ENCODE data around the gene MYCBP.
A peak's percentile ranks its signal among the peaks of the same experiment; 100 is the strongest.
"Not testable (repeated sequence)": the region's sequence is repeated elsewhere in the genome, so short reads cannot be mapped to it uniquely, and the experiment has no call there.

MYCBP gene

GRCh38 chr1:38865112-38865715 is 7.9 kb downstream of the MYCBP start:
- no peak for DNase-seq

- no peak for DNase-seq
These were observed 12.7 kb downstream of the MYCBP start for GRCh38 chr1:38860454-38860795.

DNA sequence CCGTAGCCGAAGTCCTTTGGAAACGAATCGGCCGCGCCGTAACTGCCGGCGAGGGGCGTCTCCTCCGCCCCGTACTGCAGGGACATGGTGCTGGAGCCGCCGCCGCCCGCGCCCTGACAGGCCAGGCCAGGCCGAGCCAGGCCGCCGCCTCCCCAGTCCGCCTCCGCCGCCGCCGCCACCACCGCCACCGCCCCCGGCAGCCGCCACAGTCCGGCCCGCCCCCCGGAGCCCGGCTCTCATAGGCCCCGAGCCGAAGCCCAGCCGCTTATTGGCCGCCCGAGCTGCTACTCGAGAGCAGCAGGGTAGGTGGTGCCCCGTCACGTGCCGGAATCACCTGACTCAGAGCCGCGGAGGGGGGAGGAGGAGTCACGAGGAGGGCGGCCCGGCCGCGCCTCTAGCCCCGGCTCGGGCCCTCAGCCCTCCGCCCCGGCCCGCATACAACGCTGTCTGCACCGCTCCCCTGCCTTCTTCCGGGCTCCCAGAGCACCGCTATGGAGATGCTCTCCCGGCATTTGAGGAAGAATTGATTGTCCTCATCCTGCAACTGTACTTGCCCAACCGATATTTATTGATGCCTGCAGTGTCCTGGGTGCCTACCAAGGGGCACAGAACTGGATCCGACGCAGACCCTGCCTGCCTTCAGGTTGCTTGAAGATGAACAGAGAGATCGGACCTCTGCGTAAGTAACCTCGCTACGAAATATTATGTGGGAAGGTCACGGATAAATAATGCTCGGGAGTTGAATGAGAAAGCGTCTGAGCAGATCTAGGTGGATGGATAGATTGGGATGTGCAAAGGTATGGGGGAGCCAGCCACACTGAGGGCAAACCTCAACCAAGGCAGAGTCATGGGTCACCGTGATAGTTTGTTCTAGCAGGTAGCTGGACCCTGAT is 13.3 kb downstream of the MYCBP start, which contains the start of gene RRAGC:
Gene RRAGC (minus strand): TSS at position 212 of the 893 bp plus-strand sequence. CDS start 126 bp downstream, at position 86.
- peak; percentile 99 for DNase-seq

GRCh38 chr1:38858833-38859560 is 14.2 kb downstream of the MYCBP start:
- peak; percentile 71 for DNase-seq

- peak; percentile 14 for DNase-seq
These were observed 20.4 kb downstream of the MYCBP start for GRCh38 chr1:38852780-38853179.

GRCh38 chr1:38848071-38848470 is 25.1 kb downstream of the MYCBP start:
- DNase-seq = no peak

DNA sequence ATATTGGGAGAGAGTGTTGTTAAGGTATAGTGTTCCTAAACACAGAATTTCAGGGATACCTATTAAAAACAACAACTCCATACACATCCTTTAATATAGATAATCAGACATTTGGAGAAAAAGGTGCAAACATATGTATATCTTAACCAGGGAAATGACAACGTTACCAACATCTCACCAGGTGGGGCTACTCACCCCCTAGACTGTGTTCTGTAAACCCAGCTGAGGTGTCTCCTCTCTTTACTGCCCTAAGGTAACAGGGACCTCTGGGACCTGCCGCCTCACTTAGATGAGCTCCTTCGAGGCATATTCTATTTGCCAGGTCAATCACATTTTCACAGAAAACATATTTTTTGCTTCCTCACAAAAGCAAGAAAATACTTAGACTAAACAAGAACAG is 26.9 kb downstream of the MYCBP start:
- DNase-seq = no peak

- DNase-seq = not testable (repeated sequence)
These were observed 28.1 kb downstream of the MYCBP start for GRCh38 chr1:38845088-38845487.

DNA sequence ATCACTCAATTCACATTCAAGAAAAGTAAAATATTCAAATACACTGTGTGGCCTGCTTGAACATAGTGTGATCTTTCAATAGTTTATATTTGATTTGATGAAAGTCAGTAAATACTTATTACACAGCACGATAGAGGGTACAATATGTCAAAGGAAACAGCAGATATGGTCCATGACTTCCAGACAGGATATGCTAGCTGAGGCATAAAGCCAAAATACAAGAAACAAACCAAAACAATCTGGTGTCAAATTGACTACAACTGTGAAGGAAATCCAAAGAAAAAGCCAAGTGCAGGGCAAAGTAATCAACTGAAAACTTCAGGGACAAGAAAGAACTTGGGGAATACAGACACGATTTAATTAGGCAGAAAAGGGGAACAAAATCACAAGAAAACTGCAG is 32.9 kb downstream of the MYCBP start:
- no peak for DNase-seq

DNA sequence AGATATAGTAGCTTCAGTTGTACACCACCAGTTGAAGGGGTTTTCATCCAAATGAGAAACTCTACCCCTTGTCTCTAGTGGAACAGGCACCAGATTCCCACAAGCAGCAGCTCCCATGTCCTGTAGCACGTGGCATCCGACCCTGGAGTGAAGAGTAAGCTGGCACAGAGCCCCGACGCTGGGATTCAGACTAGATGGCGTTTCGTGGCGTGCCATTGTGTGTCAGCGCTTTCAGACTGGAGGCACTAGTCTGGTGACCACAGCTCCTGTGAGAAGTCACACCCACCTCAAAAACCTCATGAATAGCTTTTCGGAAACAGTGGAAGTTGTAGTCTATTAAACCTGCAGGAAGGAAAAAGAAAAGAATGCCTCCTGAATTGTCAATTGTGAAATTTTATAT is 33.8 kb downstream of the MYCBP start:
- DNase-seq = no peak

GRCh38 chr1:38836316-38836715 is 36.8 kb downstream of the MYCBP start:
- not testable (repeated sequence) for DNase-seq

DNA sequence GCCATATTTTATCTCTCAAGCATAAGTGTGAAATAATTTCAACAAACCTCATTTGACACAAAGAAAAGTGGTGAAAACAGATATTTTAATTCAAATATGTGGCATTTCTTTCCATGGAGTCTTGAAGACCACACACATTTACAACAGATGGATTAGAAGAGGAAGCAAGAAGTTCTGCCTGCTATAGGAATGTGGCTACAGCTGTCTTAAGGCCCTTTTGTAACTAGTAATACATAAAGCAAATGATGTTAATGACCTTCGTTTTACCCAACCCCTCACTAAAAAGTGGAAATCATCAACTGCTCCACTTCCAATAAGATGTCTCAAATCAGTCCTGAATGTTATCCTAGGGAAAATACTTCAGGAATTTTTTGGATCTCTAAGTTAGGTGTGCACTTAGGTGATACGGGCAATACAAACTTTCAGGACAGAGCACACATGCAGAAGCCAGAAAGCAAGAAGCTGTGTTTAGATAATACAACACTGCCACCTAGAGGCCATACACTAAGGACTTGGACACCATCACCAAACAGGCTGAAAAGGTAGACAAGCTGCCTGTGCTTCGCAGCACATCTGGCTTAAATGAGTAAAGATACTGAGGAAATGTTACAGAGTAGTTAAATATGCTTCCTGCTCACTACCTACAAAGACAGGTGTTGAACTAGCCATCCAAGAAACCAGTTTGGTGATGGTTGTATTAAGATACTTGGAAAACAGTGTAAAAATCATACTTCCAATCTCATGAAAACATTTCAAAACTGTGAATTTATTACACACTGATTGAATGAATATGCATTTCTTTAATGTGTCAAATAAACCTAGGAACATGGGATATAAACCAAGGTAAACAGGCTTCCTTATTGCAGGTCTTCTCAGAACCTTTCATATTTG is 38.0 kb downstream of the MYCBP start:
- DNase-seq = peak; percentile 41

DNA sequence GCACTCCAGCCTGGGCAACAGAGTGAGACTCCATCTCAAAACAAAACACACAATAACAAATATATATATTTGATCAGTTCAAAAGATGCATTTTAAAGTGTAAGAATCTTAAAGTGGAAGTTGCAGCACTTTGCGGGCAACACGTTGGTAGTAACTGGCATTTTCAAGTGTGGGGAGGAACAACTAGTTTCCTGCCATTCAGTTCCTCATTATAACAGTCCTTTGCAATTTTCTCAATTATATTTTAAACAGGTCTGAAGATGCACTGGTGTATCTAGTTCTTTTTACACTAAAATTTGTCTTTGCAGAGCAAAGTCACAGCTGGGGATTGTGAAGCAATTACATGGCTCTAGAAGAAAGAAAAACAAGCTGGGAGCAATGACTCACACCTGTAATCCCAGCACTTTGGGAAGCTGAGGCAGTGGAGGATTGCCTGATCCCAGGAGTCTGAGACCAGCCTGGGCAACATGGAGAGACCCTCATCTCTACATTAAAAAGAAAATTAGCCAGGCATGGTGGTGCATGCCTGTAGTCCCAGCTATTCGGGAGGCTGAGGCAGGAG is 38.8 kb downstream of the MYCBP start:
- no peak for DNase-seq

- no peak for DNase-seq
These were observed 40.0 kb downstream of the MYCBP start for GRCh38 chr1:38833146-38833545.

- DNase-seq = no peak
These were observed 40.8 kb downstream of the MYCBP start for GRCh38 chr1:38832370-38832734.

GRCh38 chr1:38831731-38832369 is 41.3 kb downstream of the MYCBP start:
- no peak for DNase-seq

DNA sequence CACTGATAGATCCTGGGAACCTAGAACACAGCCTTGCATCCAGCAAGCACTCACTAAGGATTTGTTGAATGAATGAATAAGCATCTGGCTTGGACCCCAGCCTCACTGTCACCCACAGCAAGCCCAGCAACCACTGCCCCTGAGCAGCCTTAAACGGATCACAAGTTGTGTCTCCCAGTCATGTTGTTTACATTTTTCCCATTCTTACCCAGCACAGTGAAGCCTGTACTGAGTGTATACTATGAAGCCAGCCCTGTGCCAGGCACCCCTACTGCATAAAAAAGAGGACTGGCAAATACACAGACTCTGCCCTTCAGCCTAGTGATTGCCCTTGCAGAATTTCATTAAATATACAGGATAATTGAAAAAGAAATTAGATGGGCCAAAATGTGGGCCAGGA is 43.8 kb downstream of the MYCBP start:
- DNase-seq = no peak

DNA sequence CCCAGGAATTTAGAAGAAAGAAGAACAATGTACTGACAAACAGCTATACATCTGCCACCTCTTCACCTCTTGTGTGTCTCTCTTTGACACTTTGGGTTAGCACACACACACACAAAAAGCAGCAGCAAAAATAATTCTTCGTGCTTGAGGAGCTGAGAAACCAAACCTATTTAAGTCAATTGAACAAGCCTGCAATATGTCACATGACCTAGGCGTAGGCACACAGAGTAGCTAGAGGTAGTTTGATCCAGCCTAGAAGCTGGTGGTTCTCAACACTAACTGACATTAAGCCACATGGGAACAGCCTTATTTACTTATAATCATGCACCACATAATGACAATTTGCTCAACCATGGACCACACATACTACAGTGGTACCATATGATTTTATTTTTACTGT is 45.8 kb downstream of the MYCBP start:
- DNase-seq = no peak

DNA sequence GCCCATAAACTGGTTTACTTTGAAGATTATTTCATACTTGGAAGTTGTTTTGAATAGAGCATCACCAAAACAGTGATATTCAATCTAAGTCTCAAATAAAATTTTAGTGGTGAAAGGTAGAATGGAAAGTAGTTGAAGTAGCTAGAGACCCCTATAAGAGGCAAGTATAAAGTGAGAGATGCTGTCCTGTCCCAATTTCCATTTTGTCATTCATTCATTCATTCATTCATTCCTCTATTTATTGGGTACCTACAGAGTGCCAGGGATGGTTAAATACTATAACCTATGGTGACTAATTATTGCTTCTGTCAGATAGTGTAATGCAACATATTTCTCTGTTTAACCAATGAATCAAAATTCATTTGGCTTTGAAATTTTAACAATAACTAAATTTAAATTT is 46.3 kb downstream of the MYCBP start:
- no peak for DNase-seq

- DNase-seq = no peak
These were observed 46.9 kb downstream of the MYCBP start for GRCh38 chr1:38826262-38826661.

DNA sequence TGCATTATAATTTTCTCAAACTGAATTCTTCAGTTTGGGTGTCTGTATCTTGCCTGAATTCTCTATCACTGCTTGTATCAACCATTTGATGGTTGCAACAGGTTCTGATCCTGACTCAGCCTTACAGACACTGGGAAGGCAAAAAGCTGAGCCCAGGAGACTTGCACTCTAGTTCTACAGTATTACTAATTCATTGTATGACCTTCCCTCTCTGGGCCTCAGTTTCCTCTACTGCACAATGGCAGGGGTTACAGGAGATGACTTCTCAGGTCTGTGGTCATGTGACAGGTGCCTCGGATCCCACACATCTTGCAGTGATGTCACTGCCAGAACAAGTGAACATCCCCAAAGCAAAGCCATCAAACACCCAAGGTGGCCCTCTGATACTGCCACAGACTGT is 52.3 kb downstream of the MYCBP start:
- DNase-seq = no peak

DNA sequence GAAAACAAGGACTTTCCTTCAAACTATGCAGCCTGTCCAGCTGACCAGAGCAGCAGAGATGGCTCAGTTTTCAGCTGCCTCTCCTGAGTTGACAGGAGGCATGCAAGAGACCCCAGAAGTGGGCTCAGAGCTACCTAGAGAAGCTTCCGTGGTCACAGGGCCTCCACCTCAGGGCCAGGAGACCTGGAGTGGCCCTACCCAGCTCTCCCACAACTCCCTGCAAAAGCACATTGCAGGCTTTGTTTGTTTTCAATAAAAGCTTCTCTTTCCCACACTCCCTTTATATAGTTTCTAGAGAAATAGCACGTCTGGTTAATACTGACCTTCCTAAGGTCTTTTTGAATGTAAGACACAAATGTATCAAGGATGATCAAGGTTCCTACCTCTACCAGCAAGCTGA is 53.6 kb downstream of the MYCBP start:
- DNase-seq = no peak
